Astrocyte of the hippocampus (primary cell): ENCODE results near the gene TSPAN31.
A peak's percentile ranks its signal among the peaks of the same experiment; 100 is the strongest.
"Not testable (repeated sequence)": the region's sequence is repeated elsewhere in the genome, so short reads cannot be mapped to it uniquely, and the experiment has no call there.

Experiments
- DNase-seq: peaks from one replicate; pipeline ENCODE4 v3.0.0; 2011; ENCODE audit warnings: low read depth, low spot score

The TSPAN31 gene

GRCh38 chr12:57766464-57767304, 21.8 kb downstream of the TSPAN31 start, which contains the start of gene CYP27B1:
Gene CYP27B1, minus strand, starts transcription at chr12:57767078. Its CDS starts 37 bp downstream, at chr12:57767041.
- peak; percentile 41 for DNase-seq

DNA sequence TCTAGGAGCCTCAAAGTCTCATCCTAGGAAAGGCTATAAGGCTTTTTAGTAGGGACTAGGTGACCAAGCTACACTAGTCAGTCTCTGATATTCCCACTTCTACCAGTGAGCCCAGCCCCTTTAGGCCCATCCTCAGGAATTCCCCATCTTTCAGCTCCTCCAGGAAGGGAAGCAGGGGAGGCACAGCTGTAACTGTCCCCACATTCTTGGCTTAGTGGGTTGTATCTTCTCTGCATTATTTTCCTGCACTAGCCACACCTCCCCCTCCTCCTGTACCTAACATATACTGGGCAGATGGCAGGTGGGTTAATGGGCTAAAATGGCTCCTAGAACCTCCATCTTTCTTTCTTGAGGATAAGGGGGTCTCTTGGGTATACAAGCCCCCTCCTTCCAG, 22.5 kb downstream of the TSPAN31 start:
- no peak for DNase-seq

DNA sequence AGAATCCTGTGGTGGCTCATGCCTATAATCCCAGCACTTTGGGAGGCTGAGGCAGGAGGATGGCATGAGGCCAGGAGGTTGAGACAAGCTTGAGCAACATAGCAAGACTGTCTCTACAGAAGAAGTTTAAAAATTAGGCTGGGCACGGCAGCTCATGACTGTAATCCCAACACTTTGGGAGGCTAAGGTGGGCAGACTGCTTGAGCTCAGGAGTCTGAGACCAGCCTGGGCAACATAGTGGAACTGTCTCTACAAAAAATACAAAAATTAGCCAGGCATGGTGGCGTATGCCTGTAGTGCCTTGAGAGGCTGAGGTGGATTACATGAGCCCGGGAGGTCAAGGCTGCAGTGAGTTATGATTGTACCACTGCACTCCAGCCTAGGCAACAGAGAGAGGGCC, 23.0 kb downstream of the TSPAN31 start:
- no peak for DNase-seq

GRCh38 chr12:57769594-57769993, 24.8 kb downstream of the TSPAN31 start:
- DNase-seq: no peak

DNA sequence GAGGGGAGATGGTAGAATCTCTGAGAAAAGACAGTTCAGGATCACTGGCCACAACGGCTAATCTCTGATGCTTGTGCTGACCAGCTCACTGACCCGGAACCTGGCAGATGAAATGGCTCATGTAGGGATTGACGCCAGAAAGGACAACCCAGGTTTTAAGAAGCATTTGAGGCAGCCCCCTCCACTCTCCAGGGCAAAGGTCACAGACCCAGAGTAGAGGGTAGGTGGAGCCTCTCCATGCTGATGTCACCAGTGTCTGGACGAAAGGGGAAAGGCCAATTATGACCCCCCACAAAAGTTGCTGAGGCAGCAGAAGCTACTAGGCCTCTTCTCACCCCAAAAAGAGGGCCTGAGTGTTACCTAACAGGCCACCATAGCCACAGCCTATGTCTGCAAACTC, 25.9 kb downstream of the TSPAN31 start:
- no peak for DNase-seq

- DNase-seq: peak; percentile 96
Observed at GRCh38 chr12:57771236-57771872, 26.5 kb downstream of the TSPAN31 start.

- peak; percentile 99 for DNase-seq
Observed at GRCh38 chr12:57771873-57772428, 27.1 kb downstream of the TSPAN31 start, which contains the start of gene METTL1. Gene METTL1, minus strand, starts transcription at chr12:57772105. Its CDS starts 22 bp downstream, at chr12:57772083.

DNA sequence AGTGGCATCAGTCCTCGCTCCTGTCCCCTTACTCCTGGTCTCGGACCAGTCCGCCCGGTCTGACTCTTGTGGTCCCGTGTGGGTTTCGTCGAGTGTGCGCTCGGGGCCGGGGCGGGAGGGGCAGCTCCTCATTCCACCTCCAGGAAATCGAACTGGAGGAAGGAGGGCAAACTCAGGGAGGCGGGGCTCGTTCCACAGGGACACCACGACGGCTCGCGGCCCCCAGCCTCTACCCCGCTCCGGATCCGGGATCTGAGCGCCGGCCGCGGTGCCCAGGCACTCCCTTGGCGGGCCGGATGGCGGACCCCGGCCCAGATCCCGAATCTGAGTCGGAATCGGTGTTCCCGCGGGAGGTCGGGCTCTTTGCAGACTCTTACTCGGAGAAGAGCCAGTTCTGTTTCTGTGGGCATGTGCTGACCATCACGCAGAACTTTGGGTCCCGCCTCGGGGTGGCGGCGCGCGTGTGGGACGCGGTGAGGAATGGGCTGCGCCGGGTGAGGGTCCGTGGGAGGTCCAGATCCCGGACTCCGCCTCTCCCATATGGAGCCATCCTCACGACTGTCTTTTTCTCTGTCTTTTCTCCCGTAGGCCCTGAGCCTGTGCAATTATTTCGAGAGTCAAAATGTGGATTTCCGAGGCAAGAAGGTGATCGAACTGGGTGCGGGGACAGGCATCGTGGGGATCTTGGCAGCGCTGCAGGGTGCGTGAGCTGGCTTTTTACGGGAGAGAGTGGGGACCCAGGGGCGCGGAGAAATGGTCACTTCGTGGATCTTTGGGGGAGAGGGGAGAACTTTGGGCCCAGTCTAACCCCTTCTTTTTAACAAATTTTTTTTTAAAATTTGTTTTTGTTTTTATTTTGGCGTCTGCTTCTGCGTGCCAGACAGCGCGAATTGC, 27.8 kb downstream of the TSPAN31 start, which contains the start of gene EEF1AKMT3:
Gene EEF1AKMT3 (plus strand): TSS at position 186 of the 894 bp plus-strand sequence. CDS start 111 bp downstream, at position 297.
- DNase-seq: peak; percentile 70

DNA sequence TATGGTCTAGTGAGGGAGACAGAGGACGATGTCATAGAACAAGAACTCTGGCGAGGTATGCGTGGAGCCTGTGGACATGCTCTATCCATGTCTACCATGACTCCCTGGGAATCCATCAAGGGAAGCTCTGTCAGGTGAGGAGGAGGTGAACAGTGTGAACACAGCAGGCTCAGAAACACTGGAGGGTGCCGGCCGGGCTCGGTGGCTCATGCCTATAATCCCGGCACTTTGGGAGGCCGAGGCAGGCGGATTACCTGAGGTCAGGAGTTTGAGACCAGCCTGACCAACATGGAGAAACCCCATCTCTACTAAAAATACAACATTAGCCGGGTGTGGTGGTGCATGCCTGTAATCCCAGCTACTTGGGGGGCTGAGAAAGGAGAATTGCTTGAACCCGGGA, 29.8 kb downstream of the TSPAN31 start:
- DNase-seq: not testable (repeated sequence)

- DNase-seq: no peak
Observed at GRCh38 chr12:57775044-57775443, 30.2 kb downstream of the TSPAN31 start.

DNA sequence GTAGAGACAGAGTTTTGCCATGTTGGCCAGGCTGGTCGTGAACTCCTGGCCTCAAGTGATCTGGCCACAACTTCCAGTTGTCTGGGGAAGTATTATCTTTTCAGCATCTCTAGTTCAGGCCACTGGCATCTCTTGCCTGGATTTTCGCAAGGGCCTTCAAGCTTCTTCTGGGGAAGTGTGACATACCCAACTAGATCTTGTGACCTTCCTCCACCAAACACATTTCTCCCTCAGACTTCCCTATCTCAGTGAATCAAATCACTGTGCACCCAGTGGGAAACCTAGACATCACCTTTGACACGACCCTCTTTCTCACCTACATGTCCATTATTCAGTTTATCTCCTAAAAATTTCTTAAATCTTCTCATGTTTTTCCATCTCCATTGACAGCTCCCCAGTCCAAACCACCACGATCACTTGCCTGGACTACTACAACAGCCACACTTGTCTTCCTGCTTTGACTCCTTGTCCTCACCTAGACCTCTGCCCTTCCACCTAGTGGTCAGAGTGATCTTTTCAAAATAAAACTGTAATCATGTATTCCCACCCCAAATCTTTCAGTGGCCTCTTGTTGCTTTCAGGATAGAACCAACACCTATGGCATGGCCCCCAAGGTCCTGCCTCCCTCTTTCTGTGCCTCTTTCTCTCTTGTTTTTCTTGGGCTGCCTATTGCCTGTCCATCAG, 30.9 kb downstream of the TSPAN31 start:
- DNase-seq: no peak

GRCh38 chr12:57776247-57776587, 31.4 kb downstream of the TSPAN31 start:
- DNase-seq: no peak

DNA sequence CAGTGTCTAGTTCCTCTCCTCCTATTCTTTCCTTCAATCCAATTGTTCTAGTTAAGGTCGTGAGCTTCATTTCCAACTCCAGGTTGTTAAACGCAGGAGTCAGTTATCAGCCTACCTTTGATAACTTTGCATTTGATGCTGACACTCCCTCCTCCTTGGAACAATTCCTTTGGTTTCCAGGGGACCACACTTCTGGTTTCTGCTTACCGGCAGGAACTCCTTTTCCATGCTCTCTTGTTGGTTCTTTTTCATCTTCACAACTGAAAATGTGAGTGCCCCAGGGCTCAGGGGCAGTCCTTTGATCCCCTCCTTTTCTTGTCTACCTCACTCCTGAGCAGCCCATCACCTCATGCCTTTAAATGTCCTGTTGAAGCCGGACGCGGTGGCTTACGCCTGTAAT, 32.5 kb downstream of the TSPAN31 start:
- no peak for DNase-seq

DNA sequence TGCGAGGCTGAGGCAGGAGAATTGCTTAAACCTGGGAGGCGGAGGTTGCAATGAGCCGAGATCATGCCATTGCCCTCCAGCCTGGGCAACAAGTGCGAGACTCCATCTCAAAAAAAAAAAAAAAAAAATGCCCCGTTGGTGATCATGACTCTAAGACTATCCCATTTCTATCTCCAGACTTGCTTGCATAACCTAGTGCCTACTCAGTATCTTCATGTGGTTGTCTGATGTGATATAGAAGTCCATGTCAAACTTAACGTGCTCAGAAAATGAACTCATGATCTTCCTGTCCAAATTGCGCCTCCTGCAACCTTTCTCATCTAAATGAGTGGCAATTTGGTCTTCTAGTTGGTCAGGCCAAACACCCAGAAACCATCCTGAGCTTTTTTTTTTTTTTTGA, 33.1 kb downstream of the TSPAN31 start:
- no peak for DNase-seq

- DNase-seq: no peak
Observed at GRCh38 chr12:57779736-57780135, 34.9 kb downstream of the TSPAN31 start.

GRCh38 chr12:57780284-57780897, 35.6 kb downstream of the TSPAN31 start:
- DNase-seq: no peak

DNA sequence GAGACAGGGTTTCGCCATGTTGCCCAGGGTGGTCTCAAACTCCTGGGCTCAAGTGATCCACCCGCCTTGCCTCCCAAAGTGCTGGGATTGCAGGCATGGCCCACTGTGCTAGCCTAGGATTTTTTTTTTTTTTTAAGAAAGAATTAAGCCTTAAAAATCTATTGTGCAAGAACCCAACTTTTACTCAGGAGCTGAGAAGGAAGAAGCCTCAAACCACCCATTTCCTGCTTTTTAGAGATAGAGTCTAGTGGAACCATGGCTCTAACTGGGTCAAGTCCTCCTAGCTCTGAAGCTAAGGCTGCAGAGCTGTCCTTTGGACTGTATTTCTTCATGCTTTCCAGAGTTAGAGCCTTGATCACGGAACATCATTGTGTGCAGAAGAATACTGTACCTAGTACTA, 36.4 kb downstream of the TSPAN31 start:
- DNase-seq: no peak

DNA sequence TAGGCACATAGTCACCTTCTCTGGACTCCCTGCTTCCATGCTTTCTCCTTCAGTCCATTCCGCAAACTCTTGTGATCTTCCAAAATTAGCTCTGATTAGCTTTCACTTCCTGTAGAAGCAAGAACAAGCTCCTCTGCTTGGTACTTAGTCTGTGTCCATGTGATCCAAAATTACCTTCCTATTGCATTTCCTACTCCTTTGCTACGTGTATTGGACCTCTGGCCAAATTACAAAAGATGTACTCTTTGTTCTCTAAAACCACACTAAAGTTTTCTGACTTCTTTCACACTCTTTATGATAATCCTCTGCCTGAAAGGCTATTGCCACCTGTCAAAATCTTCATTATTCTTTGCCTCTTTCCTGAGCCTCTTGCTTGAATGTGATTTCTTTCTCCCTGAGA, 37.0 kb downstream of the TSPAN31 start:
- DNase-seq: no peak

- no peak for DNase-seq
Observed at GRCh38 chr12:57782243-57782607, 37.4 kb downstream of the TSPAN31 start.

- peak; percentile 97 for DNase-seq
Observed at GRCh38 chr12:57782608-57783465, 38.0 kb downstream of the TSPAN31 start, which contains the start of gene TSFM. Gene TSFM, plus strand, starts transcription at chr12:57782787. Its CDS starts 15 bp downstream, at chr12:57782802.
